IPS-20b (cell line): ENCODE results near the gene RNF208.
"Not testable (repeated sequence)": the region's sequence is repeated elsewhere in the genome, so short reads cannot be mapped to it uniquely, and the experiment has no call there.

Experiments used
- H3K27ac ChIP-seq: one replicate; pipeline ENCODE4 v1.5.1; 2013; ENCODE audit warnings: low read length
- H3K27me3 ChIP-seq: 2 replicates; pipeline ENCODE4 v1.6.1; 2013; ENCODE audit warnings: mild to moderate bottlenecking, low read length, inconsistent platforms; ENCODE audit not compliant: insufficient read depth
- H3K36me3 ChIP-seq: 2 replicates; pipeline ENCODE4 v1.6.1; 2013; ENCODE audit warnings: low read depth, mild to moderate bottlenecking, inconsistent platforms, low read length, moderate library complexity; ENCODE audit not compliant: insufficient read depth
- H3K4me1 ChIP-seq: 2 replicates; pipeline ENCODE4 v1.6.1; 2013; ENCODE audit warnings: mild to moderate bottlenecking, control low read depth, inconsistent platforms, low read length, moderate library complexity; ENCODE audit not compliant: insufficient read depth
- H3K4me3 ChIP-seq: 2 replicates; pipeline ENCODE4 v1.5.1; 2013; ENCODE audit warnings: mild to moderate bottlenecking, low read length, inconsistent platforms
- H3K9ac ChIP-seq: 2 replicates; pipeline ENCODE4 v1.6.1; 2013; ENCODE audit warnings: low read depth, mild to moderate bottlenecking, inconsistent platforms, low read length, moderate library complexity
- H3K9me3 ChIP-seq: 2 replicates; pipeline ENCODE4 v1.6.1; 2013; ENCODE audit warnings: mild to moderate bottlenecking, low read depth, low read length, inconsistent platforms; ENCODE audit not compliant: insufficient read depth

The RNF208 gene

GRCh38 chr9:137242269-137243203, 20.5 kb upstream of the RNF208 start:
- peak overlapping the region; percentile 79 for H3K4me3 ChIP-seq
- no peak overlapping the region for H3K27ac ChIP-seq
- no peaks in the 10 kb centered on the region for H3K27me3 ChIP-seq
- peaks cover 21% of the 10 kb centered on the region for H3K36me3 ChIP-seq
- H3K9me3 ChIP-seq = no peaks in the 10 kb centered on the region
- peaks cover 5% of the 10 kb centered on the region for H3K4me1 ChIP-seq
- peak overlapping the region; percentile 71; the same call in 1 of the 2 replicates for H3K9ac ChIP-seq

GRCh38 chr9:137241490-137242268, 19.6 kb upstream of the RNF208 start:
- peaks cover 10% of the 10 kb centered on the region for H3K4me1 ChIP-seq
- peaks cover 21% of the 10 kb centered on the region for H3K36me3 ChIP-seq
- H3K27me3 ChIP-seq = no peaks in the 10 kb centered on the region
- H3K9me3 ChIP-seq = no peaks in the 10 kb centered on the region
- H3K4me3 ChIP-seq = peak overlapping the region; percentile 79
- H3K27ac ChIP-seq = no peak overlapping the region
- peak overlapping the region; percentile 71 for H3K9ac ChIP-seq

- H3K9ac ChIP-seq = peak within 1 kb of the TSS; percentile 86
- no peaks in the 10 kb centered on the region for H3K27me3 ChIP-seq
- peak within 1 kb of the TSS; percentile 46 for H3K27ac ChIP-seq
- peaks cover 10% of the 10 kb centered on the region for H3K4me1 ChIP-seq
- no peaks in the 10 kb centered on the region for H3K9me3 ChIP-seq
- H3K4me3 ChIP-seq = peak within 1 kb of the TSS; percentile 85
- H3K36me3 ChIP-seq = peaks cover 21% of the 10 kb centered on the region
Observed at GRCh38 chr9:137240841-137241489, 18.9 kb upstream of the RNF208 start, which contains the start of gene TUBB4B. Gene TUBB4B, plus strand, starts transcription at chr9:137241287. Its CDS starts 74 bp downstream, at chr9:137241361.

- H3K27ac ChIP-seq = peak overlapping the region; percentile 46
- peak overlapping the region; percentile 86; the same call in 1 of the 2 replicates for H3K9ac ChIP-seq
- H3K9me3 ChIP-seq = no peaks in the 10 kb centered on the region
- H3K4me3 ChIP-seq = peak overlapping the region; percentile 85
- H3K36me3 ChIP-seq = peaks cover 21% of the 10 kb centered on the region
- no peaks in the 10 kb centered on the region for H3K27me3 ChIP-seq
- H3K4me1 ChIP-seq = peaks cover 10% of the 10 kb centered on the region
Observed at GRCh38 chr9:137240318-137240840, 18.3 kb upstream of the RNF208 start.

GRCh38 chr9:137239541-137240200, 17.6 kb upstream of the RNF208 start:
- peak overlapping the region; percentile 86; the same call in 1 of the 2 replicates for H3K9ac ChIP-seq
- not testable (repeated sequence) for H3K4me1 ChIP-seq

GRCh38 chr9:137237759-137238726, 16.0 kb upstream of the RNF208 start:
- Histone ChIP-seq H3K27me3 (no peaks in the 10 kb centered on the region), H3K4me1 (peaks cover 5% of the 10 kb centered on the region), H3K9me3 (no peaks in the 10 kb centered on the region), H3K9ac (no peak overlapping the region), H3K27ac (no peak overlapping the region), H3K4me3 (no peak overlapping the region), H3K36me3 (peaks cover 11% of the 10 kb centered on the region)

More at GRCh38 chr9:137239541-137240200, 17.6 kb upstream of the RNF208 start:
- peak overlapping the region; percentile 85 for H3K4me3 ChIP-seq
- H3K36me3 ChIP-seq = peaks cover 21% of the 10 kb centered on the region
- not testable (repeated sequence) for H3K27me3 ChIP-seq, H3K9me3 ChIP-seq
- H3K27ac ChIP-seq = peak overlapping the region; percentile 46

- Histone ChIP-seq H3K27me3 (no peaks in the 10 kb centered on the region), H3K9ac (no peak overlapping the region), H3K9me3 (no peaks in the 10 kb centered on the region), H3K4me3 (no peak overlapping the region), H3K27ac (no peak overlapping the region), H3K4me1 (peaks cover 5% of the 10 kb centered on the region; the same call in 1 of the 2 replicates), H3K36me3 (peaks cover under 1% of the 10 kb centered on the region)
Observed at GRCh38 chr9:137236936-137237421, 14.9 kb upstream of the RNF208 start.

GRCh38 chr9:137236238-137236935, 14.3 kb upstream of the RNF208 start:
- no peak overlapping the region for H3K27ac ChIP-seq
- no peak overlapping the region for H3K9ac ChIP-seq
- peaks cover 5% of the 10 kb centered on the region; the same call in 1 of the 2 replicates for H3K4me1 ChIP-seq
- no peaks in the 10 kb centered on the region for H3K36me3 ChIP-seq
- H3K9me3 ChIP-seq = no peaks in the 10 kb centered on the region
- H3K27me3 ChIP-seq = no peaks in the 10 kb centered on the region
- H3K4me3 ChIP-seq = no peak overlapping the region

GRCh38 chr9:137235424-137236237, 13.6 kb upstream of the RNF208 start:
- H3K4me3 ChIP-seq = no peak overlapping the region
- no peaks in the 10 kb centered on the region for H3K9me3 ChIP-seq
- no peaks in the 10 kb centered on the region for H3K36me3 ChIP-seq
- H3K27ac ChIP-seq = no peak overlapping the region
- H3K27me3 ChIP-seq = no peaks in the 10 kb centered on the region
- H3K9ac ChIP-seq = no peak overlapping the region
- peaks cover 5% of the 10 kb centered on the region; the same call in 1 of the 2 replicates for H3K4me1 ChIP-seq
